Stomach (tissue), 9 donors: ENCODE measurements around the gene COL23A1. TPM values are rescaled to one million over a fixed set of nuclear protein-coding genes. Genes with fewer than 3 reads are reported as not detected.
"Not testable (repeated sequence)": the region's sequence is repeated elsewhere in the genome, so short reads cannot be mapped to it uniquely, and the experiment has no call there.

Experiments used
- DNase-seq, 2 donors: peaks; one replicate each; pipeline versions ENCODE4 v3.0.0 to v3.0.0-alpha.2; 2013 to 2019
- H3K27ac ChIP-seq, 5 donors: fragments of 200-600 bp in 4 of 5; sonication (generic) in 4 of 5; one replicate each; pipeline ENCODE4 v1.5.1; 2013 to 2019; ENCODE audit warnings: mild to moderate bottlenecking in 1 of 5, moderate library complexity in 1 of 5
- H3K27me3 ChIP-seq, 3 donors: fragments of 200-600 bp; sonication (generic); one replicate each; pipeline ENCODE4 v1.5.1; 2017 to 2019; ENCODE audit warnings: mixed run types in 1 of 3
- H3K36me3 ChIP-seq, 4 donors: fragments of 200-600 bp; sonication (generic); 1 replicate in 3 of 4; 2 replicates in 1 of 4; pipeline ENCODE4 v1.5.1; 2016 to 2019
- H3K4me1 ChIP-seq, 4 donors: fragments of 200-600 bp; sonication (generic); one replicate each; pipeline ENCODE4 v1.5.1; 2016 to 2019
- H3K4me3 ChIP-seq, 4 donors: fragments of 200-600 bp; sonication (generic) in 3 of 4; one replicate each; pipeline ENCODE4 v1.5.1; 2016 to 2019; ENCODE audit warnings: mild to moderate bottlenecking in 1 of 4
- H3K9me3 ChIP-seq, 4 donors: fragments of 200-600 bp; sonication (generic); one replicate each; pipeline ENCODE4 v1.5.1; 2016 to 2019
- EP300 ChIP-seq: sonication (generic); formaldehyde crosslinking; IDR thresholded peaks from one replicate; pipeline ENCODE4 v1.6.1; 2017; ENCODE audit warnings: antibody characterized with exemption
- POLR2A ChIP-seq, 4 donors: fragments of 450-650 bp; IDR thresholded peaks; one replicate each; pipeline ENCODE4 v1.6.1; 2016; ENCODE audit warnings: antibody characterized with exemption in 4 of 4, control low read depth in 2 of 4, mild to moderate bottlenecking in 1 of 4, moderate library complexity in 1 of 4
- POLR2AphosphoS5 ChIP-seq, 3 donors: sonication (generic); formaldehyde crosslinking; IDR thresholded peaks; one replicate each; pipeline ENCODE4 v1.6.1; 2016; ENCODE audit warnings: antibody characterized with exemption in 3 of 3
- WGBS, 5 donors: extraction: QIAGEN DNeasy Blood & Tissue Kit in 3 of 5; methylation state at CpG; one replicate each; pipeline versions ENCODE4 v1.1.5 to v1.1.7; 2013 to 2018; 5-methylcytosine and 5-hydroxymethylcytosine counted together
- intact Hi-C: fragments of 100-400 bp; cut with DNase I; formaldehyde crosslinking; loops from one replicate; pipeline ENCODE4 v1.15.1; 2023; ENCODE audit warnings: low total_unique reads
- polyA plus RNA-seq, 3 donors: library from polyadenylated mRNA; stranded (reverse); fragments of 200-250 nt; gene quantifications; one replicate each; pipeline ENCODE4 v1.2.3, GENCODE V29; 2013
- total RNA-seq, 5 donors: library from RNA; depleted of rRNA; stranded (reverse); fragments of >200 nt; gene quantifications; one replicate each; pipeline versions ENCODE4 v1.1.0 to v1.2.3, GENCODE V29; 2014 to 2016
- TF ChIP-seq, protein P1 (sequence below), 7 experiments: fragments of 450-650 bp in 4 of 7; fragments of 200-600 bp in 3 of 7; sonication (generic) in 3 of 7; IDR thresholded peaks; one replicate each; pipeline ENCODE4 v1.5.1; 2016 to 2019; ENCODE audit warnings: antibody characterized with exemption in 7 of 7, control low read depth in 2 of 7, mild to moderate bottlenecking in 1 of 7
- donor health status: healthy with polysubstance abuse.
- donor health status: Bipolar disorder and iron deficiency.
- donor health status: healthy.

The COL23A1 gene
- total and polyA plus RNA-seq, 8 donors, result under 0.01 to 7.0 (median 1.4) TPM

DNA sequence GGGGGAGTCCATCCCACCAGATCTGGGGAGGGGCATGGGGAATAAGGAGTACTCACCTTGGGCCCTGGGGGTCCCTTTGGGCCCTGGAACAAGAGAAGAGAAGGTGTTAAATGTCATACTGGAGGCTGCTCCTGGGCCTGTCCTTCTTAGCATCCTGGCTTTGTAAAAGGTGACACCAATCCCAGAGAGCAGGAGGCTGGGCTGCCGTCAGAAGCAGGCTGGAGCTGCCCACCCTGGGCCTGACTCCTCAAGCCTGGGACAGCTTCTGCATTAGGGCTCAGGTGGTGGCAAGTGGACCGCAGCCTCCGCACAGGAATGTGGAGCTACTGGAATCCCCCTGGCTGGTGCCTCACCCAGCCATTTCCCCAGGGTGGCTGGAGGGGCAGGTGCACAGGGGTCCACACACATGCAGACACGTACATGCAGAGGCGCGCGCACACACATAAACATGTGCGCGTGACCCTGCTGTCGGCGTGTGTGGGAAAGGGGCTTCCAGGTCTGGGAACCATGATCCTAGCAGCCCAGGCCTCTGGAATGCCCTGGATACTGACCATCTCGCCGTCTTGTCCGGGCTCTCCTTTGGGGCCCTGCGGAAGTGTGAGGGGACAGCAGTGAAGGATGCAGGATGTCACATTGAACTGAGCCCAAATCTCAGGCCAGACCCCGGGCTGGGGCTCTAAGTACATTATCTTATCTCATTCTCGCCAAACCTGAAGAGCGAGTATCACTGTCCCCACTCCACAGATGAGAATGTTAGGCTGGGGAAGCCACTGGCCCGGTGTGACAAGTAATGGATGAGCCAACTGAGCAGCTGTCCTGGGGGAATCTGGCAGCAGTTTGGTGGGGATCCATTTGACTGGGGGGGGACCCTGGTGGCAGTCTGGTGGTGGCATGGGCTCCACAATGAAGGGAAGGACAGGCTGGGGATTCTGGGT, 328.3 kb downstream of the COL23A1 start:
- TF ChIP-seq POLR2AphosphoS5 (IDR thresholded peaks at IDR 0.05) (no peak), POLR2A (IDR thresholded peaks at IDR 0.05) (no peak), EP300 (no peak)
- TF ChIP-seq, protein P1, sequence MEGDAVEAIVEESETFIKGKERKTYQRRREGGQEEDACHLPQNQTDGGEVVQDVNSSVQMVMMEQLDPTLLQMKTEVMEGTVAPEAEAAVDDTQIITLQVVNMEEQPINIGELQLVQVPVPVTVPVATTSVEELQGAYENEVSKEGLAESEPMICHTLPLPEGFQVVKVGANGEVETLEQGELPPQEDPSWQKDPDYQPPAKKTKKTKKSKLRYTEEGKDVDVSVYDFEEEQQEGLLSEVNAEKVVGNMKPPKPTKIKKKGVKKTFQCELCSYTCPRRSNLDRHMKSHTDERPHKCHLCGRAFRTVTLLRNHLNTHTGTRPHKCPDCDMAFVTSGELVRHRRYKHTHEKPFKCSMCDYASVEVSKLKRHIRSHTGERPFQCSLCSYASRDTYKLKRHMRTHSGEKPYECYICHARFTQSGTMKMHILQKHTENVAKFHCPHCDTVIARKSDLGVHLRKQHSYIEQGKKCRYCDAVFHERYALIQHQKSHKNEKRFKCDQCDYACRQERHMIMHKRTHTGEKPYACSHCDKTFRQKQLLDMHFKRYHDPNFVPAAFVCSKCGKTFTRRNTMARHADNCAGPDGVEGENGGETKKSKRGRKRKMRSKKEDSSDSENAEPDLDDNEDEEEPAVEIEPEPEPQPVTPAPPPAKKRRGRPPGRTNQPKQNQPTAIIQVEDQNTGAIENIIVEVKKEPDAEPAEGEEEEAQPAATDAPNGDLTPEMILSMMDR (IDR thresholded peaks at IDR 0.05), result no peak
- Histone ChIP-seq H3K4me3 (no peak overlapping the region), H3K36me3 (no peaks in the 10 kb centered on the region), H3K4me1 (no peaks in the 10 kb centered on the region), H3K9me3 (no peaks in the 10 kb centered on the region), H3K27me3 (no peaks in the 10 kb centered on the region), H3K27ac (no peak overlapping the region)
- 77 to 91% (median 84%) methylated on average over 7 to 19 of the region's 19 CpGs for WGBS, 5 donors
- intact Hi-C loops, result no loop called here
- DNase-seq, result no peak

- WGBS, 5 donors, result 68 to 83% (median 75%) methylated on average over 21 of the region's 21 CpGs
- Histone ChIP-seq H3K4me1 (no peaks in the 10 kb centered on the region), H3K9me3 (no peaks in the 10 kb centered on the region), H3K27me3 (no peaks in the 10 kb centered on the region), H3K4me3 (no peak overlapping the region), H3K27ac (no peak overlapping the region), H3K36me3 (no peaks in the 10 kb centered on the region)
- TF ChIP-seq EP300 (no peak), POLR2A (IDR thresholded peaks at IDR 0.05) (no peak), POLR2AphosphoS5 (IDR thresholded peaks at IDR 0.05) (no peak)
- TF ChIP-seq, protein P1 (IDR thresholded peaks at IDR 0.05), result no peak
- intact Hi-C loops, result no loop called here
- DNase-seq, result no peak
Measured at GRCh38 chr5:178259623-178260536, 330.3 kb downstream of the COL23A1 start.

DNA sequence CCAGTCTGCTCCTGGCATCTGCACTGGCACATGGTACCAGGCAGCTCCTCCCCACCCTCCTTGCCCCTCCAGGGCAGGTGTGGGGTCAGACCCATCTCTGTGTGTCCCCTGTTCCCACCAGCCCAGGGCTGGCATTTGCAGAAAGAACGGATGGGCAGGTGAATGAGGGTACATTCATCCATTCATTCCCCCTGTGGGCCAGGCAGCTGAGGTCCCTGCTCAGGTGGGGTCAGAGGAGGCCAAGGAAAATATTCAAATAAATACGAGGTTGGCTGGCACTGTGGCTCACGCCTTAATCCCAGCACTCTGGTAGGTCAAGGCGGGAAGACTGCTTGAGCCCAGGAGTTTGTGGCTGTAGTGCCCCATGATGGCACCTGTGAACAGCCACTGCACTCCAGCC, 332.5 kb downstream of the COL23A1 start:
- WGBS, 5 donors, result 64 to 85% (median 69%) methylated on average over 4 of the region's 4 CpGs
- Histone ChIP-seq H3K27me3 (no peaks in the 10 kb centered on the region), H3K36me3 (no peaks in the 10 kb centered on the region), H3K4me3 (no peak overlapping the region), H3K4me1 (no peaks in the 10 kb centered on the region), H3K27ac (no peak overlapping the region), H3K9me3 (no peaks in the 10 kb centered on the region)
- intact Hi-C loops, result no loop called here
- TF ChIP-seq, protein P1 (IDR thresholded peaks at IDR 0.05), result no peak
- TF ChIP-seq POLR2A (IDR thresholded peaks at IDR 0.05), result no peak
- no peak for TF ChIP-seq POLR2AphosphoS5 (IDR thresholded peaks at IDR 0.05)
- TF ChIP-seq EP300, result no peak
- no peak for DNase-seq

DNA sequence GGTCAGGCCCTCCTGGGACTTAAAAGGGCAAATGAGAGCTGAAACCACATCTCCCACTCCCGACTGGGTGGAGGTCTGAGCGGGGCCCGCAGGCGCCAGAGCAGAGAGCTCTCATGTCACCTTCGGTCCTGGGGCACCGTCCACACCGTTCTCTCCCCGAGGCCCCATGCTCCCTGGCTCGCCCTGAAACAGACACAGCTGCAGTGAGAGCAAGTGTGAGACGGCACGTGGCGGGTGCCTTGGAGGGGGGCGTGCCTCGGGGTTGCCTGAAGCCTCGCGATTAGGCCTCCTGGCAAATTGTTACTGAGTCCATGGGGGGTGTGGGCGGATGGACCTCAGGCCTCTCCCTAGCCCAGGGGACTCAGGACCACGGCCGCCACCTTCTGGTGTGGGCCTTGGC, 333.4 kb downstream of the COL23A1 start:
- no peak for DNase-seq
- TF ChIP-seq, protein P1 (IDR thresholded peaks at IDR 0.05), result no peak
- intact Hi-C loops, result no loop called here
- Histone ChIP-seq H3K4me1 (no peaks in the 10 kb centered on the region), H3K27ac (no peak overlapping the region), H3K9me3 (no peaks in the 10 kb centered on the region), H3K36me3 (no peaks in the 10 kb centered on the region), H3K4me3 (no peak overlapping the region), H3K27me3 (no peaks in the 10 kb centered on the region)
- 75 to 82% (median 81%) methylated on average over 16 to 19 of the region's 19 CpGs for WGBS, 5 donors

GRCh38 chr5:178253632-178254031, 336.6 kb downstream of the COL23A1 start:
- H3K4me1 ChIP-seq, H3K27me3 ChIP-seq, H3K4me3 ChIP-seq, H3K27ac ChIP-seq, H3K9me3 ChIP-seq, H3K36me3 ChIP-seq, DNase-seq, intact Hi-C loops: not testable (repeated sequence)
- 85 to 96% (median 88%) methylated on average over 14 to 18 of the region's 18 CpGs for WGBS, 5 donors
